Measurements from ENCODE around the gene PKLR. TPM values are rescaled to one million over a fixed set of nuclear protein-coding genes. Genes with fewer than 3 reads are reported as not detected.

Gene PKLR
- total and polyA plus RNA-seq, 4 donors, result 10.4 to 56.1 (median 40.6) TPM

DNA sequence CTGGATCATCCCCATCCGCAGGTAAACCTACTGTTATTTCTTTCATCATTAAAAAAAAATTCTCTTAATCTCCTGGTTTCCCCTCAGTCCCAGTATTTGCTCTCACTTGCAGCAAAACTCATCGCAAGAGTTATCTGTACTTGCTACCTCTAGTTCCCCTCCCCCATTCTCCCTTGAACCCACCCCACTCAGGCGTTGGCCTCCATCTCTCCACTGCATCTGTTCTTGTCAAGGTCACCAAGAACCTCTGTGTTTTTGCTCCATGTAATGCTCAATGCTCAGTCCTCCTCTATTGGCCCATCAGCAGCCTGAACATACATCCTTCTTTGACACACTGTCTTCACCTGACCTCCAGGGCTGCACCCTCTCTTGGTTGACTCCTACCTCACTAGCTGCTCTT is 4.6 kb downstream of the PKLR start:
- DNase-seq (ENCODE audit: low spot score), result no peak
- TF ChIP-seq, protein P1, sequence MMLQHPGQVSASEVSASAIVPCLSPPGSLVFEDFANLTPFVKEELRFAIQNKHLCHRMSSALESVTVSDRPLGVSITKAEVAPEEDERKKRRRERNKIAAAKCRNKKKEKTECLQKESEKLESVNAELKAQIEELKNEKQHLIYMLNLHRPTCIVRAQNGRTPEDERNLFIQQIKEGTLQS (IDR thresholded peaks at IDR 0.05), result no peak
- no peak for TF ChIP-seq YY1 (IDR thresholded peaks at IDR 0.05)
- TF ChIP-seq RXRA (IDR thresholded peaks at IDR 0.05), result no peak
- TF ChIP-seq, protein P2, sequence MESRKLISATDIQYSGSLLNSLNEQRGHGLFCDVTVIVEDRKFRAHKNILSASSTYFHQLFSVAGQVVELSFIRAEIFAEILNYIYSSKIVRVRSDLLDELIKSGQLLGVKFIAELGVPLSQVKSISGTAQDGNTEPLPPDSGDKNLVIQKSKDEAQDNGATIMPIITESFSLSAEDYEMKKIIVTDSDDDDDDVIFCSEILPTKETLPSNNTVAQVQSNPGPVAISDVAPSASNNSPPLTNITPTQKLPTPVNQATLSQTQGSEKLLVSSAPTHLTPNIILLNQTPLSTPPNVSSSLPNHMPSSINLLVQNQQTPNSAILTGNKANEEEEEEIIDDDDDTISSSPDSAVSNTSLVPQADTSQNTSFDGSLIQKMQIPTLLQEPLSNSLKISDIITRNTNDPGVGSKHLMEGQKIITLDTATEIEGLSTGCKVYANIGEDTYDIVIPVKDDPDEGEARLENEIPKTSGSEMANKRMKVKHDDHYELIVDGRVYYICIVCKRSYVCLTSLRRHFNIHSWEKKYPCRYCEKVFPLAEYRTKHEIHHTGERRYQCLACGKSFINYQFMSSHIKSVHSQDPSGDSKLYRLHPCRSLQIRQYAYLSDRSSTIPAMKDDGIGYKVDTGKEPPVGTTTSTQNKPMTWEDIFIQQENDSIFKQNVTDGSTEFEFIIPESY (IDR thresholded peaks at IDR 0.05), result no peak
- TF ChIP-seq EGR1 (IDR thresholded peaks at IDR 0.05; ENCODE audit: low read depth in 2 of 2), result no peak
- no peak for TF ChIP-seq NR2F2 (IDR thresholded peaks at IDR 0.05)
- no peak for TF ChIP-seq SP1 (IDR thresholded peaks at IDR 0.05)
- TF ChIP-seq HNF4A (conservative IDR thresholded peaks at IDR 0.05), result no peak
- no peak for TF ChIP-seq RAD21 (IDR thresholded peaks at IDR 0.05)
- no peak for TF ChIP-seq GABPA (IDR thresholded peaks at IDR 0.05 in 1 of 2, conservative IDR thresholded peaks at IDR 0.05 in 1 of 2)
- TF ChIP-seq JUND (IDR thresholded peaks at IDR 0.05), result no peak
- TF ChIP-seq, protein P3, sequence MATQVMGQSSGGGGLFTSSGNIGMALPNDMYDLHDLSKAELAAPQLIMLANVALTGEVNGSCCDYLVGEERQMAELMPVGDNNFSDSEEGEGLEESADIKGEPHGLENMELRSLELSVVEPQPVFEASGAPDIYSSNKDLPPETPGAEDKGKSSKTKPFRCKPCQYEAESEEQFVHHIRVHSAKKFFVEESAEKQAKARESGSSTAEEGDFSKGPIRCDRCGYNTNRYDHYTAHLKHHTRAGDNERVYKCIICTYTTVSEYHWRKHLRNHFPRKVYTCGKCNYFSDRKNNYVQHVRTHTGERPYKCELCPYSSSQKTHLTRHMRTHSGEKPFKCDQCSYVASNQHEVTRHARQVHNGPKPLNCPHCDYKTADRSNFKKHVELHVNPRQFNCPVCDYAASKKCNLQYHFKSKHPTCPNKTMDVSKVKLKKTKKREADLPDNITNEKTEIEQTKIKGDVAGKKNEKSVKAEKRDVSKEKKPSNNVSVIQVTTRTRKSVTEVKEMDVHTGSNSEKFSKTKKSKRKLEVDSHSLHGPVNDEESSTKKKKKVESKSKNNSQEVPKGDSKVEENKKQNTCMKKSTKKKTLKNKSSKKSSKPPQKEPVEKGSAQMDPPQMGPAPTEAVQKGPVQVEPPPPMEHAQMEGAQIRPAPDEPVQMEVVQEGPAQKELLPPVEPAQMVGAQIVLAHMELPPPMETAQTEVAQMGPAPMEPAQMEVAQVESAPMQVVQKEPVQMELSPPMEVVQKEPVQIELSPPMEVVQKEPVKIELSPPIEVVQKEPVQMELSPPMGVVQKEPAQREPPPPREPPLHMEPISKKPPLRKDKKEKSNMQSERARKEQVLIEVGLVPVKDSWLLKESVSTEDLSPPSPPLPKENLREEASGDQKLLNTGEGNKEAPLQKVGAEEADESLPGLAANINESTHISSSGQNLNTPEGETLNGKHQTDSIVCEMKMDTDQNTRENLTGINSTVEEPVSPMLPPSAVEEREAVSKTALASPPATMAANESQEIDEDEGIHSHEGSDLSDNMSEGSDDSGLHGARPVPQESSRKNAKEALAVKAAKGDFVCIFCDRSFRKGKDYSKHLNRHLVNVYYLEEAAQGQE (IDR thresholded peaks at IDR 0.05), result no peak
- Histone ChIP-seq H3K9ac (ENCODE audit: low read depth in 1 of 2, low read length in 2 of 2) (no peak overlapping the region), H3K9me3 (ENCODE audit: control insufficient read depth in 4 of 4, low read length in 3 of 4) (no peaks in the 10 kb centered on the region), H3K27me3 (ENCODE audit: control insufficient read depth in 4 of 4, insufficient read depth in 4 of 4, low read length in 3 of 4) (no peaks in the 10 kb centered on the region), H3K36me3 (ENCODE audit: control insufficient read depth in 4 of 4, insufficient read depth in 3 of 4, low read depth in 1 of 4, low read length in 3 of 4) (peaks cover 0 to 37% (median 22%) of the 10 kb centered on the region in 4 donors), H3K4me3 (ENCODE audit: low read depth in 1 of 3, low read length in 3 of 3) (no peak overlapping the region), H3K27ac (ENCODE audit: low read depth in 1 of 2, low read length in 2 of 2) (no peak overlapping the region), H3K4me1 (ENCODE audit: control insufficient read depth in 4 of 4, insufficient read depth in 4 of 4, low read length in 3 of 4) (peaks cover 0 to 28% (median 13%) of the 10 kb centered on the region in 4 donors)
- WGBS, result 89% methylated on average over 3 of the region's 3 CpGs

DNA sequence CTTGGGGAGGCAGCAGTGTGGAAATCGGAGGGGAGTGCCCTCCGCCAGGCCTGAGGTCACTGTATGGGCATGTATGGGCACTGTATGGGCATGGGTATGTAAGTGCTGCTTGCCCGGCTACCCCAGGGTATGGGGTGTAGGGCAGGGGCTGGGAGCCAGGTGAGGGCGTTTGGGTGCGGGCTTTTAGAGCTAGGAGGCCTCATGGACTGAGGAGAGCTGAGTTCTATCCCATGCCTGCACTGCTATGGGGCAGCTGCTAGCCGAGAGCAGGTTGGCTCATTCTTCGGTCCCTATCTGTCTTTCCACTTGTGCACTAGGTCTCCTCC is 5.3 kb downstream of the PKLR start:
- no peak for DNase-seq (ENCODE audit: low spot score)
- Histone ChIP-seq H3K27me3 (ENCODE audit: control insufficient read depth in 4 of 4, insufficient read depth in 4 of 4, low read length in 3 of 4) (no peaks in the 10 kb centered on the region), H3K9ac (ENCODE audit: low read depth in 1 of 2, low read length in 2 of 2) (no peak overlapping the region), H3K27ac (ENCODE audit: low read depth in 1 of 2, low read length in 2 of 2) (no peak overlapping the region), H3K9me3 (ENCODE audit: control insufficient read depth in 4 of 4, low read length in 3 of 4) (no peaks in the 10 kb centered on the region), H3K4me1 (ENCODE audit: control insufficient read depth in 4 of 4, insufficient read depth in 4 of 4, low read length in 3 of 4) (peaks cover 0 to 22% (median 9%) of the 10 kb centered on the region in 4 donors), H3K4me3 (ENCODE audit: low read depth in 1 of 3, low read length in 3 of 3) (no peak overlapping the region), H3K36me3 (ENCODE audit: control insufficient read depth in 4 of 4, insufficient read depth in 3 of 4, low read depth in 1 of 4, low read length in 3 of 4) (peaks cover 0 to 42% (median 25%) of the 10 kb centered on the region in 4 donors)
- 94% methylated on average over 7 of the region's 7 CpGs for WGBS
- TF ChIP-seq SP1 (IDR thresholded peaks at IDR 0.05) (no peak), RXRA (IDR thresholded peaks at IDR 0.05) (no peak), TAF1 (conservative IDR thresholded peaks at IDR 0.05) (no peak)
- TF ChIP-seq, protein P1 (IDR thresholded peaks at IDR 0.05), result no peak
